Measurements from ENCODE around the gene CAPRIN2. TPM values are rescaled to one million over a fixed set of nuclear protein-coding genes. Genes with fewer than 3 reads are reported as not detected.

The CAPRIN2 gene
- polyA plus RNA-seq (2011; rRNA removed) (26.2 and 31.6 TPM in 2 replicates), polyA plus RNA-seq (2017; fragmentation: RNase III; extraction: RNeasy Plus Mini Kit Qiagen cat#74134 plus additional on column Dnase treatment) (23.1 to 25.0 TPM (median 24.2 TPM) in 3 replicates), polyA minus RNA-seq (2011; rRNA and poly(A)+ RNA removed) (12.0 and 14.0 TPM in 2 replicates)
- polyA plus RNA-seq (2012; cell fraction: cytosol; rRNA removed), result 8.2 and 8.9 TPM in 2 replicates
- 17.7 and 32.2 TPM in 2 replicates for polyA plus RNA-seq (2012; cell fraction: nucleus; rRNA removed)

- FAIRE-seq (no peak), DNase-seq (ENCODE audit: low read depth in 1 of 2, low spot score in 1 of 2) (peak; percentile 87 to 97)
- peaks cover 28% of the 10 kb centered on the region; the same call in 2 of the 3 replicates for H3K4me1 ChIP-seq
- TF ChIP-seq SMC3 (IDR thresholded peaks at IDR 0.05) (peak; percentile 77), EHMT2 (IDR thresholded peaks at IDR 0.05; ENCODE audit: low read depth) (no peak), ZSCAN20 (CRISPR knock-in tag; IDR thresholded peaks at IDR 0.05) (no peak), EP300 (IDR thresholded peaks at IDR 0.05) (peak in 1 of 2 experiments; percentile 12; a peak in 1 of 5 replicates), PHF8 (IDR thresholded peaks at IDR 0.05; ENCODE audit: borderline replicate concordance, low read depth) (peak; percentile 75; the same call in 1 of the 2 replicates), POLR2A (IDR thresholded peaks at IDR 0.05; ENCODE audit: low read length) (peak; percentile 74), GATA3 (IDR thresholded peaks at IDR 0.05; ENCODE audit: borderline replicate concordance) (peak; percentile 65; the same call in 1 of the 2 replicates), RAD21 (conservative IDR thresholded peaks at IDR 0.05 in 1 of 2, IDR thresholded peaks at IDR 0.05 in 1 of 2) (peak; percentile 66 to 82), KDM1A (IDR thresholded peaks at IDR 0.05; ENCODE audit: low read depth) (no peak), ZNF302 (CRISPR knock-in tag; IDR thresholded peaks at IDR 0.05) (no peak), RNF2 (IDR thresholded peaks at IDR 0.05; ENCODE audit: borderline replicate concordance, low read depth) (0 out of 2 replicates have a peak, but pooled peaks have one; percentile 35), MAZ (IDR thresholded peaks at IDR 0.05; ENCODE audit: borderline replicate concordance, low read depth, low read length) (no peak; the same call in 1 of the 2 replicates), HOXB13 (CRISPR knock-in tag; IDR thresholded peaks at IDR 0.05; ENCODE audit: low read depth) (no peak), CHD2 (IDR thresholded peaks at IDR 0.05; ENCODE audit: low read length, partially characterized antibody) (no peak), JUN (IDR thresholded peaks at IDR 0.05) (peak; percentile 82 to 86; a peak in 4 of 5 replicates), EHF (CRISPR knock-in tag; IDR thresholded peaks at IDR 0.05) (no peak), FOSB (CRISPR knock-in tag; IDR thresholded peaks at IDR 0.05) (no peak), BHLHE40 (IDR thresholded peaks at IDR 0.05; ENCODE audit: low read depth, low read length) (no peak), SREBF2 (IDR thresholded peaks at IDR 0.05) (no peak), CHD4 (IDR thresholded peaks at IDR 0.05; ENCODE audit: borderline replicate concordance) (no peak), MYC (IDR thresholded peaks at IDR 0.05; ENCODE audit: borderline replicate concordance, low read length) (peak; percentile 53; the same call in 1 of the 2 replicates), RCOR1 (IDR thresholded peaks at IDR 0.05; ENCODE audit: low read depth, low read length) (no peak), KDM5A (IDR thresholded peaks at IDR 0.05) (no peak), E2F6 (IDR thresholded peaks at IDR 0.05; ENCODE audit: borderline replicate concordance, low read depth) (peak; percentile 83), RARB (CRISPR knock-in tag; IDR thresholded peaks at IDR 0.05) (no peak), NR3C1 (IDR thresholded peaks at IDR 0.05) (no peak), JUNB (IDR thresholded peaks at IDR 0.05) (no peak)
- TF ChIP-seq, protein P1, sequence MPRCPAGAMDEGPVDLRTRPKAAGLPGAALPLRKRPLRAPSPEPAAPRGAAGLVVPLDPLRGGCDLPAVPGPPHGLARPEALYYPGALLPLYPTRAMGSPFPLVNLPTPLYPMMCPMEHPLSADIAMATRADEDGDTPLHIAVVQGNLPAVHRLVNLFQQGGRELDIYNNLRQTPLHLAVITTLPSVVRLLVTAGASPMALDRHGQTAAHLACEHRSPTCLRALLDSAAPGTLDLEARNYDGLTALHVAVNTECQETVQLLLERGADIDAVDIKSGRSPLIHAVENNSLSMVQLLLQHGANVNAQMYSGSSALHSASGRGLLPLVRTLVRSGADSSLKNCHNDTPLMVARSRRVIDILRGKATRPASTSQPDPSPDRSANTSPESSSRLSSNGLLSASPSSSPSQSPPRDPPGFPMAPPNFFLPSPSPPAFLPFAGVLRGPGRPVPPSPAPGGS (IDR thresholded peaks at IDR 0.05), result 0 out of 3 replicates have a peak, but pooled peaks have one; percentile 35
- TF ChIP-seq, protein P2, sequence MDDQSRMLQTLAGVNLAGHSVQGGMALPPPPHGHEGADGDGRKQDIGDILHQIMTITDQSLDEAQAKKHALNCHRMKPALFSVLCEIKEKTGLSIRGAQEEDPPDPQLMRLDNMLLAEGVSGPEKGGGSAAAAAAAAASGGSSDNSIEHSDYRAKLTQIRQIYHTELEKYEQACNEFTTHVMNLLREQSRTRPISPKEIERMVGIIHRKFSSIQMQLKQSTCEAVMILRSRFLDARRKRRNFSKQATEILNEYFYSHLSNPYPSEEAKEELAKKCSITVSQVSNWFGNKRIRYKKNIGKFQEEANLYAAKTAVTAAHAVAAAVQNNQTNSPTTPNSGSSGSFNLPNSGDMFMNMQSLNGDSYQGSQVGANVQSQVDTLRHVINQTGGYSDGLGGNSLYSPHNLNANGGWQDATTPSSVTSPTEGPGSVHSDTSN (IDR thresholded peaks at IDR 0.05), result peak; percentile 18; the same call in 1 of the 2 replicates
- TF ChIP-seq, protein P3, sequence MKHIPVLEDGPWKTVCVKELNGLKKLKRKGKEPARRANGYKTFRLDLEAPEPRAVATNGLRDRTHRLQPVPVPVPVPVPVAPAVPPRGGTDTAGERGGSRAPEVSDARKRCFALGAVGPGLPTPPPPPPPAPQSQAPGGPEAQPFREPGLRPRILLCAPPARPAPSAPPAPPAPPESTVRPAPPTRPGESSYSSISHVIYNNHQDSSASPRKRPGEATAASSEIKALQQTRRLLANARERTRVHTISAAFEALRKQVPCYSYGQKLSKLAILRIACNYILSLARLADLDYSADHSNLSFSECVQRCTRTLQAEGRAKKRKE (CRISPR knock-in tag; IDR thresholded peaks at IDR 0.05; ENCODE audit: low read depth), result no peak
- TF ChIP-seq, protein P4, sequence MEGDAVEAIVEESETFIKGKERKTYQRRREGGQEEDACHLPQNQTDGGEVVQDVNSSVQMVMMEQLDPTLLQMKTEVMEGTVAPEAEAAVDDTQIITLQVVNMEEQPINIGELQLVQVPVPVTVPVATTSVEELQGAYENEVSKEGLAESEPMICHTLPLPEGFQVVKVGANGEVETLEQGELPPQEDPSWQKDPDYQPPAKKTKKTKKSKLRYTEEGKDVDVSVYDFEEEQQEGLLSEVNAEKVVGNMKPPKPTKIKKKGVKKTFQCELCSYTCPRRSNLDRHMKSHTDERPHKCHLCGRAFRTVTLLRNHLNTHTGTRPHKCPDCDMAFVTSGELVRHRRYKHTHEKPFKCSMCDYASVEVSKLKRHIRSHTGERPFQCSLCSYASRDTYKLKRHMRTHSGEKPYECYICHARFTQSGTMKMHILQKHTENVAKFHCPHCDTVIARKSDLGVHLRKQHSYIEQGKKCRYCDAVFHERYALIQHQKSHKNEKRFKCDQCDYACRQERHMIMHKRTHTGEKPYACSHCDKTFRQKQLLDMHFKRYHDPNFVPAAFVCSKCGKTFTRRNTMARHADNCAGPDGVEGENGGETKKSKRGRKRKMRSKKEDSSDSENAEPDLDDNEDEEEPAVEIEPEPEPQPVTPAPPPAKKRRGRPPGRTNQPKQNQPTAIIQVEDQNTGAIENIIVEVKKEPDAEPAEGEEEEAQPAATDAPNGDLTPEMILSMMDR (IDR thresholded peaks at IDR 0.05), result peak; percentile 43
- TF ChIP-seq, protein P5, sequence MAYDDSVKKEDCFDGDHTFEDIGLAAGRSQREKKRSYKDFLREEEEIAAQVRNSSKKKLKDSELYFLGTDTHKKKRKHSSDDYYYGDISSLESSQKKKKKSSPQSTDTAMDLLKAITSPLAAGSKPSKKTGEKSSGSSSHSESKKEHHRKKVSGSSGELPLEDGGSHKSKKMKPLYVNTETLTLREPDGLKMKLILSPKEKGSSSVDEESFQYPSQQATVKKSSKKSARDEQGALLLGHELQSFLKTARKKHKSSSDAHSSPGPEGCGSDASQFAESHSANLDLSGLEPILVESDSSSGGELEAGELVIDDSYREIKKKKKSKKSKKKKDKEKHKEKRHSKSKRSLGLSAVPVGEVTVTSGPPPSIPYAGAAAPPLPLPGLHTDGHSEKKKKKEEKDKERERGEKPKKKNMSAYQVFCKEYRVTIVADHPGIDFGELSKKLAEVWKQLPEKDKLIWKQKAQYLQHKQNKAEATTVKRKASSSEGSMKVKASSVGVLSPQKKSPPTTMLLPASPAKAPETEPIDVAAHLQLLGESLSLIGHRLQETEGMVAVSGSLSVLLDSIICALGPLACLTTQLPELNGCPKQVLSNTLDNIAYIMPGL (CRISPR knock-in tag; IDR thresholded peaks at IDR 0.05; ENCODE audit: borderline replicate concordance), result no peak; the same call in 1 of the 2 replicates
Measured at GRCh38 chr12:30754750-30755394, at the start of gene CAPRIN2. Gene CAPRIN2, minus strand, starts transcription at chr12:30754951. Its CDS starts 1,431 bp downstream, at chr12:30753520.

More at GRCh38 chr12:30754750-30755394, at the start of gene CAPRIN2:
- peak; percentile 94 to 96 for ATAC-seq
- CTCF ChIA-PET, result interaction anchor here (0.8 to 3.9 kb wide), 15 partner anchors 8 to 92 kb away, joined by 3 to 25 read pairs (median 4); partner anchors contain the start of gene IPO8
- H3K9me3 ChIP-seq, result no peaks in the 10 kb centered on the region
- H3K4me2 ChIP-seq, result peak within 1 kb of the TSS; percentile 80
- peak within 1 kb of the TSS; percentile 89 to 98 for H3K27ac ChIP-seq
- WGBS (ENCODE audit: missing lambda C conversion rate), result 1% methylated on average over 17 of the region's 72 CpGs
- H3K4me3 ChIP-seq, result peak within 1 kb of the TSS; percentile 75
- POLR2A ChIA-PET, result interaction anchor here (0.8 to 4.2 kb wide), 10 partner anchors 11 to 68 kb away, joined by 3 to 90 read pairs (median 3); partner anchors contain the start of gene IPO8

All from A549 (cell line).